ENCODE measurements around the gene PCSK4.
"Not testable (repeated sequence)": the region's sequence is repeated elsewhere in the genome, so short reads cannot be mapped to it uniquely, and the experiment has no call there.

PCSK4 gene

DNA sequence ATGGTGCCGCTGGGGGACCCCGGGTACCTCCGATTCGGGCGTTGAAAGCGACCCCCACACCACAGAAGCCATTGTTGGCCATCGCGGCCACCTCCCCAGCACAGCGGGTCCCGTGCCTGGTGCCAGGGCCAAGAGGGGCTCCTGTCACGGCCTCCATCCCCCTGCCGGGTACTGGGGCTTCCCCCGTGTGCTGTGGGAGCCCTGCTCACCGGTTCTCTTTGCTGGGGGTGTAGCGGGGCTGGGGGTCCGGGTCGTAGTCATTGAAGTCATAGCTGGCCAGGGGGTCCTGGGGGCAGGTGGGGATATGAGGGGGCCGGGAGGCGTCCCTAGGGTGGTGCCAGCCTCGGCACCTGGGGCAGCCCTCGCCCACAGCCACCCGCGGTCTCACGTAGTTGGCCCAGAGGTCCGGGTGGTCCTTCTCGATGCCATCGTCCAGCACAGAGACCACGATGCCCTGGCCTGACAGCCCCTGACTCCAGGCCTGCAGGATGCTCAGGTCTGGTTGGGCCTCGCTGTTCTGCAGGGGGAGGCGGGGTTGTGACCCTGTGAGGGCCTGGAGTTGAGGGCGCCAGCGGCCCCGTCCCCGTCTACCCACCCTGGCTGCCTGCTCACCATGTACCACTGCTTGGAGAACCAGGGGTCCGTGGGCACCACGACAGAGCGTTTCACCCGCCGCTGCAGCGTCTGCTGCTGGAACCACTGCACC is 2.4 kb downstream of the PCSK4 start:
- no peak for DNase-seq (ENCODE audit: low read depth, low spot score)

DNA sequence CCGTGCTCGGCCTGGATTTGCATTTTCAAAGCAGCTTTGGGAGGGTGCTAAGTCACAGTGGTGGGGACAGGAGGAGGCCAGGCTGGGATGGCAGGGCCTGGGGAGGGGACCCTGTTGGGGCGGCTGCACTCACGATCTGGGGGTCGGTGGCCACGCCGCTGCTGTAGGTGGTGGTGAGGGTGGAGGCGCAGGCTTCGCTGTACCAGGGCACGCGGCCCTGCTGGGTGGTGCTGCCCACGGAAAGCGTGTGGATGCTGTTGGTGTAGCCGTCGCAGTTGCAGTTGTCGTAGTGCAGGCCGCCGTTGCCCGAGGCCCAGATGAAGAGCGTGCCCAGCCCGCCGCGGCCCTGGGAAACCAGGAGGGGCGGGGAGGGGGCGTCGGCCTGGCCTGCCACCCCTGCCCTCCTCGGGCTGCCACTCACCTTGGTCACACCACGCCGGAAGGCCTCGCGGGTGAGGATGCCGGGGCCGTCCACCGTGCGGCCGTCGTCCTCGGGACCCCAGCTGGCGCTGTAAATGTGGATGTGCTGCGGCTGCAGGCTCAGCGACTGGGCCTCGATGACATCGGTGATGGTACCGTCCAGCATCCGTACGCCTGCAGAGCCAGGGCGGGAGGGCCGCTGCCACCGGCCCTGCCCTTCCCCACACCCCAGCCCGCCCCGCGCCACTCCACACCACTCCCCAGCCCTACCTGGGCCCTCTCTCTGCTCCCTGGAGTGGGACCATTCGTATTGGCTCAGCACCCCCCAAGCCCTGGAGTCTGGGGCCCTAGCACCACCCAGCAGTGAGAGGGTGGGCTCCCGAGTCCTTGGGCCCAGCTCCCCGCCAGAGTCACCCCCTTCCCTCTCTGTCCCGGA is 3.2 kb downstream of the PCSK4 start:
- DNase-seq (ENCODE audit: low read depth, low spot score), result no peak

DNA sequence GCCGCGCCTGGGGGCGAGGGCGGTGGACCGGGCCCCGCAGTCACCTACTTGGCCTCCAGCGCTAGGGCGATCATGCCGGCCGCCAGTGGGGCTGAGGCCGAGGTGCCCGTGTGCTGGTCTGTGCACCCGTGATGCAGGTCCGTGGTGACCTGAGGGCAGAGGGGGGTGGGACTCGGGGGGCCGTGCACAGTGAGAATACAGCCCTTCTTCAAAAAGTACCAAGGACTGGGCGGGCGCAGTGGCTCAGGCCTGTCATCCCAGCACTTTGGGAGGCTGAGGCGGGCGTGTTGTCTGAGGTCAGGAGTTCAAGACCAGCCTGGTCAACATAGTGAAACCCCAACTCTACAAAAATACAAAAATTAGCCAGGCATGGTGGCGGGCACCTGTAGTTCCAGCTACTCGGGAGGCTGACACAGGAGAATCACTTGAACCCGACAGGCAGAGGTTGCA is 6.1 kb downstream of the PCSK4 start:
- DNase-seq (ENCODE audit: low read depth, low spot score), result no peak

DNA sequence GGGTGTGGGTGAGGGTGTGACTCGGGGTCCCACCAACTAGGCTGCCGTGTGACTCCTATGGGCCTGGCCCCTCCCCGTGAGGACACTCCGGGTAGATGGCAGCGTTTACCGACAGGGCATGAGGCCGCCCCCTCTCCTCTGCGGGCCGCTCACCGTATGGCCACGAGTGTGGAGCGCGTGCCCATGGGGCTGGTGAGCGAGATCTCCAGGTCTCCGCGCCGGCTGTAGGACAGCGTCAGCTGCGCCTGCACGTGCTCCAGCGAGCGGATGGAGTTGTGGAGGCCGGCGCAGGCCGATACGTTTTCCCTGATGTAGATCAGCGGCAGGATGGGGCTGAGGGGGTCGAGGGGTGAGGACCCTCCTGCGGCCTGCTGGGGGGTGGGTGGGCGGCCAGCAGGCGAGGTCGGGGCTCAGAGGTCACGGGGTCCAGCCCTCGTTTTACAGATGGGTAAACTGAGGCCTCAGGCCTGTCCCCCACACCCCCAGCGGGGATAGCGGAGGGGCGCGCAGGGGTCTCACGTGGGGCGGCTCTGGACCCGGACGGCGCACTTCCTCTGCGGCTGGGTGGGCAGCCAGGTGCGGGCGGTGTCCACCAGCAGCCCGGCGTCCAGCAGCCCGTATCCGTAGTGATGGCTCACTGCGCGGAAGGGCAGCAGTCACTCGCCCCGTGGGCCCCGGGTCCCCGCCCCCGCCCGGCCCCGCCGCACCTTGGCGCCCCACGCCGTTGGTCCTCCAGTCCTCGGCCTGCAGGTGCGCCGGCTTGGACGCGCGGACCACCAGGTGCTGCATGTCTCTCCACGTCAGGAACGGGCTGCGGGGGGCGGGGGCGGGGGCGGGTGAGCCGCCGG is 6.8 kb downstream of the PCSK4 start:
- DNase-seq (ENCODE audit: low read depth, low spot score), result no peak

DNA sequence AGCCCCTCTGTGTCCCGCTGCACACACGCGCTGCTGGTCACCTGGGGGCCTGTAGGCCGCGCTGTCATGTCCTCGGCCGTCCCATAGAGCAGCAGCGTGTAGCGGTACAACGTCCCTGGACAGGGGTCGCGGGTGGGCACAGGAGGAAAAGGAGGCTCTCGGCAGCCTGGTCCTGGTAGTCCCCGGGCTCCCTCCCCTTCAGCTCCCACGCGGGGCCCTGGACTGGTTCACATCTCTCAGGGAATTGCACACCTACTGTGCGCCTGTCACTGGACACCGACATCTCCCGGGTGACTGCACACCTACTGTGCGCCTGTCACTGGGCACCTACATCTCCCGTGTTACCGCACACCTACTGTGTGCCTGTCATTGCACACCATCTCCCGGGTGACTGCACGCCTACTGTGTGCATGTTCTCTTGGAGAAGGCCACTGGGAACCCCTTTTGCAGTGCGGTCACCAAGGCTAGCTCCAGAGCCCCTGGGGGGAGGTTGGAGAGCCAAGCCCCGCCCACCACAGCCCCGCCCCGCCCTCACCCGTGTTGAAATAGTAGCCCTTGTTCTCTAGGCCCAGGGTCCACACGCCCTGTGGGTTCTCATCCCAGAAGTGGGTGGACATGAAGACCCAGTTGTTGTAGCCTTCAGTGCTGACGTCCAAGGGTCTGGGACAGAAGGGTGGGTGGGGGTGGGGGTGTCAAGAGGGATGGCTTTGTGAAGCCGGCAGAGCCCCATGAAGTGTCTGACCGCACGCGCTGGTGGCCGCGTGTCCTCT is 7.6 kb downstream of the PCSK4 start:
- DNase-seq (ENCODE audit: low read depth, low spot score), result no peak

DNA sequence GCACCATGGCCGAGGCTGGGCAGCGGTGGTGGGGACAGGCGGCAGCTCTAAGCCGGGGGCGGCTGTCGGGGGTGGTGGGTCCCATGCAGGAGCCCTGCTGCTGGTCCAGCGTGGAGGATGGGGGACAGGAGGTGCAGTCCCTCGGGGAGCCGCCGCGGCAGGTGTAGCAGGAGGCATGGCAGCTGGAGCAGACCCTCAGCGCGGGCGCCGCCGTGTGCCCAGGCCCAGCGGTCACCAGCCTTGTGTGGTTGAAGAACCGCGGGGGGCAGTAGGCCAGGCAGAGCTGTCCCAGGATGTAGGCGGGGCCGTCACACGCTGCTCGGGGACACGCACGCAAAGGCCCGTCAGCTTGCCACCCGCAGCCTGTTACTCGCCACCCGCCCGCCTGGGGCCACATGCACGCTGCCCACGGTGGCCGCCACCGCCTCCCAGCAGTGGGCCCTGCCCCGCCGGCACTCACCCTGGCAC is 8.2 kb downstream of the PCSK4 start:
- no peak for DNase-seq (ENCODE audit: low read depth, low spot score)

DNA sequence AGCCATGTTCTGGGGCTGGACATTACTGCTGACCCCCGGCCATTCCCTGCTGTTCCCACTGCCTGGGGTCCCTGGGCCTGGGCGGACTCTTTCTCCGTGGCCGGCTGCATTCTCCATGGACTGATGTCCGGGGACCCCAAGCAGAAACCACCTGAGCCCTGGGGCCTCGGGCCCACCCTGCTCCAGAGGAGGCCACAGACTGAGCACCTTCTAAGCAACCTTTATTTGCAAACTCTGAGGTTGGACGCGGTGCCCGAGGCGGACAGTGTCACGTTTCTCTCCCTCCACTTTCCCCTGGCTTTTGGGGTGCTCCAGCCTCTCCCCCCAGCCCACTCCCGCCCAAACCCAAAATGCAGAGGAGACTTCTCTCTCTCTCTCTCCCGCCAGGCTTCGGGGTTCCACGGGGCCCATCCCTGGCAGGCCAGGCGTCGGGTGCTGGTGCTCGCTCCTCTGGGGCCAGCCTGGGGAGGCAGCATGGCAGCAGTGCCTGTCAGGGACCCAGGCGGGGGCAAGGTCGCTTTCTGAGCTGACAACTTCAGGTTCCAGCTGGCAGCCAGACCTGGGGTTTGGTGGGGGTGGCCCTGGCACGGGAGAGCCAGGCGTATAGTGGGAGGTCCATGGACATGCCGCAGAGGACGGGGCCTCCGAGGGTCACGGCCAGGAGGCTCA is 8.8 kb downstream of the PCSK4 start:
- no peak for DNase-seq (ENCODE audit: low read depth, low spot score)

DNA sequence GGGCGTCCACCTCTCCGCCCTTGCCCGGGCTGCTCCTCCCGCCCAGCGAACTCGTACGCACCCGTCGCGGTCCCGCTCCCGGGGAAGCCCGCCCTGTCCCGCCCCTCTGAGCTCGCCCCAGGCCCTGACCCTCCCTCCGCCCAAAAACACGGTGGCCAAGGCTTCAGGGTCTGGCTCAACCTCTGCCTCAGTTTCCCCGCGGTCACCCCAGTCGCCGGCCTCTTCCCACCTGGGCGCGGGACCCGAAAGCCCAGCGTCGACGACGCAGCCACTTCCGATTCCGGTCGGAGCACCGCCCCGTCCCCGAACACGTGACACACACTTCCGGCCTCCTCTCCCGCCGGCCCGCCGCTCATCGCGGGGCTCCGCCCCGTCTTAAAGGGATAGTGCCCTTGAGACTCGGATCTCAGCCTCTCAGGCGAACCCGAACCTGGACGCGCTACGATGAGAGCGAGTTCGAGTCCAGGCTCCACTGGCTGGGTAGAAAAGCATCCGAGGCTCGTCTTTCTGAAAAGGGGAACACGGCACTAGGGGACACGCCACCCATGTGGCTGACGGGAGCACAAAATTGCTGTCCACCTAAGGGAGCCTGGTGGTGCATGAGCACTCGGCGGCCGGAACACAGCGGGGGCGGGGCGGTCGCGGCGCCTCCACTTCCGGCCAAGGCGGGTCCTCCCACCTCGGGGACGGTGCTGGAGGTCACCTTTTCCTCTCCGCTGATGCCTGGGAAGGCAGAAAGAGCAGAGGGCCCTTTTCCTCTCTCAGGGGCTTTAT is 11.0 kb downstream of the PCSK4 start, which contains the start of gene C19orf25:
Gene C19orf25, minus strand, starts transcription at position 282 of the 774 bp plus-strand sequence. CDS start 312 bp downstream, outside the sequence.
- DNase-seq (ENCODE audit: low read depth, low spot score), result peak; percentile 75

DNA sequence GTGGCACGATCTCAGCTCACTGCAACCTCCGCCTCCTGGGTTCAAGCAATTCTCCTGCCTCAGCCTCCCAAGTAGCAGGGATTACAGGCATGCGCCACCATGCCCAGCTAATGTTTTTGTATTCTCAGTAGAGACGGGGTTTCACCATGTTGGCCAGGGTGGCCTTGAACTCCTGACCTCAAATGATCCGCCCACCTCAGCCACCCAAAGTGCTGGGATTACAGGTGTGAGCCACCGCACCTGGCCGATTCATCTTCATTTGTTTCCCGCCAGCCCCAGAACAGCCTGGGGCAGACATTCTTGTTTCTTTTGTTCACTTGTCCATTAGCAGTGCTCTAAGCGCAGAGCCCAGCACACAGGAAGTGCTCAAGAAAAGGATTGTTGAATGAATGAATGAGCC is 13.1 kb downstream of the PCSK4 start:
- not testable (repeated sequence) for DNase-seq (ENCODE audit: low read depth, low spot score)

DNA sequence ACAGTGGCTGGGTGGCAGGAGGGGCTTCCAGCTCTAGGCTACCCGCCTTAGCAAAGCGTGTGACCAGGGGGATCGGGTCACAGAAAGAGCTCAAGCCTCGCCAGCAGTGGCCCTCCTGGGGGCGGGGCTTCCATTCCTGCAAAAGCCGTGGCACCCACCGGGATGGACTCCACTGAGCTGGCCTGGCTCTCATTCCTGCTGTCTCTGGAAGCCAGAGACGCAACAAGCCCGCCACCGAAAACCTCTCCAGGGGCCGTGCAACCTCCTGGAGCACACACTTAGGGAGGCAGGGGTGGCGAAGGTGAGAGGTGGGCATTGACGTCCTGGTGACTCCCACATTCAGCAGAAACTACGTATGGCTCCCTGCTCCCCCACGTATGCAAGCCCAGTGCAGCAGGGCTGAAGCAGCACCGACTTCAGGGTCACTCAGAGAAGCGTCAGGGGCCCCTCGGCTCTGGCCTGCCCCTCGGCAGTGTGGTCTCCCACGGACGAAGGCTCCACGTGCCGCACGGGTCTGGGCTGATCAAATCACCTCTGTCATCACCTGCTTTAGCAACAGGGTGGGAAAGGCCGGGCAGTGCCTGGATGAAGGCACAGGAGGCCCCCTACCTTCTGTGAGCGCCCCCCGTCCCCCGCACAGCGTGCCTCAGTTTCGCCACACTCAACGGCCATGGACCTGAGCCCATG is 14.3 kb downstream of the PCSK4 start:
- DNase-seq (ENCODE audit: low read depth, low spot score), result no peak

DNA sequence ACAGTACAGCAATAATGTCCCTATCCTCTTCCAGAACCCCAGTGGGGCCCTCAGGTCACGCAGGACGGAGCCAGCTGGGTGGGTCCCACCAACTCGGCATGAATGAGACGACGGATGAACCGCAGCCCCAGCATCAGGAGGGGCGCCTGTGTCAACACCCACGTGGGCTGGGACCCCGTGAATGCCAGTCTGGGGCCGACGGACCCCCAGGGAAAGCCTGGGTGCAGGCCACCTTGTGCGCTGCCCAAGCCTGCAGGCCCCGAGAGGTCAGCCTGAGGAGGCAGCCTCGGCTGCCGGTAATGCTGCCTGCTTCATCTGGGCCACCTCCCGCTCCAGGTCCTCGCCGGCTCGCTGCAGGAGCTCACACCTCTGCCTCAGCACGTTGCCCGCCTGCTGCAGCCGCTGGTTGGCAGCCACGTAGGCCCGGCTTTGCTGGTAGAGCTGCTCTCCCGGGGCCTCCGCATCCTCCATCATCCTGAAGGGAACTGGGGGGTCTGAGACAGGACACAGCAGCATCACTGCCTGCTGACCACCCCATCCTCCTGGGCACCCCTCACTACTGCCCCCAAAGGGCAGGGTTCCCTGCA is 15.3 kb downstream of the PCSK4 start:
- no peak for DNase-seq (ENCODE audit: low read depth, low spot score)

DNA sequence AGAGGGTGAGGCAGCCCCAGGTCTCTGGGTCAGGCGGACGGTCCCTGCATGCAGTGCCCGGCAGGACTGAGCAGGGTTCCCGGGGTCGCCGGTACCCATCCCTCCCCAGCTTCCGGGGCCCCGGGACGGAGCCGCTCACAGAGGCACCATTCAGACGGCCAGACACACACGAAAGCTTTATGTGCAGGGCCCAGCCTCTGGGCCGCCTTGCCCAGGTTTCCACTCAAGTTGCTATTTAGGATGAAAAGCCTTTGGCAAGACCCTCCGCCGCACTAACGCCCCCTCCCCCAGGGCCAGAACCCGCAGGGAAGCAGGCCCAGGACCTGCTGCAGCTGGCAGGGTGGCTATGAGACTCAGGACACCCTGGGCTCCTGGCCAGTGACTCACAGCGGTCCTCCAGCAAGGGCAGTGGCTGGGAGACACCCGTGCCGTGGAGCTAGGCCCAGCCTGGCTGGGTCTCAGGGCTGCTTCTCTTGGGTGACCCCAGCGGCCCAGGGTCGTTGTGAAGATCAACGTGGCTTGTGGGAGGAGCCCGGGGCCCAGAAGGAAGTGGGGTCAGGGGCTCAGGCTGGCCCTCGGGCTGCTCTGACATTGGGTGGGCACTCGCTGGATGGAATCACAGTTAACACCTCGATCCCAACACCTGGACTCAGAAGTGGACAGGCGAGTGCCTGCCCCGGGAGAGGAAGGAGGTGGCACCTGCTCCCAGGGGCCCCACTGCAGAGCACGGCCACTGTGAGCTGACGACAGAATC is 16.0 kb downstream of the PCSK4 start:
- no peak for DNase-seq (ENCODE audit: low read depth, low spot score)

DNA sequence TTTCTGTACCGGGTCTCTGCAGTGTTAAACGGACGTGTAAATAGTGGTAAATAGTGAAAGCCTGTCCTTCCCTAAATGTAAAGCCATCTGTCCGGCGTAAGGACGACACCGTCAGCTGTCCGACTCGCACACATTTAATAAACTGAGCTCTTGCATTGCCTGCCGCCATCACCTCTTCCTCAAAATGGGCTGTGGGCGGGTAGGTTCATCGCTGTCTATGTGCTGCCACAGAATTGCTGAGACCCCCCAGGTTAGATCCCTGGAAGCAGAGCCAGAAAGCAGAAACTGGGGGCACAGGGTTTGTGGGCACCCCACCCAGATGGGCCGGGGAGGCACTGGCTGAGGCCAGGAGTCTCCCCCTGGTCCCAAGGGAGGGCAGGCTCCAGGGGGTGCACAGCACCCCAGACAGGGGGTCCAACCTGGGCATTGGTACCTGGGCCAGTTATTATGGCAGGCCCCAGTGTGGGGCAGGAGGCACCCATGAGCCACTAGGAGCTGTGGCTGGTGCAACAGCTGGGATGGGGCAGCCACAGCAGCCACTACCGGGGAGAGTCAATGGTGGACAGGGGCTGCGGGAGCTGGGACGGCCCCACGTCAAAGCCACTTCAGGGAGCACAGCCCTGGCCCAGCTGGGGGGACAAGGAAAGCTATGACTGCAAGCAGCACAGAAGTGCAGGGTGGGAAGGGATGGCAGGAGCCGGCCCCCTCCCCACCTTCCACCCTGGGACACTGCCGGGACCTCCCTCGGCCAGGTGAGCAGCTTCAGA is 16.9 kb downstream of the PCSK4 start:
- DNase-seq (ENCODE audit: low read depth, low spot score), result no peak

DNA sequence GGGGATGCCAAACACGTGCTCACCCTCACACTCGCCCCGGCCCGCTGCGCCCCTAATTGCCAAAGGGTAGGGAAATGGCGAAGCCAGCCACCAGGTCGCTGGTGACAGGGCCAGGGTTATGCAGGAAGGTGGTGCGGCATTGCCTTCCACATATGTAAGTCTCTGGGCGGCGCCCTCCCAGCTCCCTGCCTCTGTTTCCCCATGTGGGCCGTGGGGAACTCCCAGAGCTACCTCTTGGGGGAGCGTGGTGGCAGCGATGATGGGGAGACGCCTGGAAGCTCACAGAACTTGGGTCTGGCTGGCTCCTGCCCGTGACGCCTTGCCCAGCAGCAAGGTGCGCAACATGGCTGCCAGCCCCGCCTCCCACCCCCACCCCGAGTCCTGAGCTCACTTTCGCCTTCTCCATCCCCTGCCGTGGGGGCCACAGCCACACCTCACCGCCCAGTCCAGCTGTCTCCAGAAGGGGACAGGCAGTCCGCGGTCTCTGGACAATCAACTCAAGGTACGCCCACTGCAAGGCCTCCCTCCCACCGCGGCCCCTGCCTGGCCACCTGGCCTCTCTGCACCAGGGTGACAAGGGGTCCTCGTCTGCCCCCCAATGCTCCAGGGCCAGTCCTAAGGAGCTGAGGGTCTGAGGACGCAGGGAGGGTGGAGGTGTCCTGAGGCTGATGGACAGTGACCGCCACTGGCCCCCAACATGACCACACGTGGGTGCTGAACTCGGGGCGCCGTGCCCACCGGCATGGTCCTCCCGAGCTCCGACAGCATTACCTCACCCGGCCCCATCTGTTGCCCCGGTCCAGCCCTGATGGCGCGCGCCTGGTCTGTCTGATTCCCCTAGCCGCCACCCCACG is 17.7 kb downstream of the PCSK4 start:
- DNase-seq (ENCODE audit: low read depth, low spot score), result no peak

DNA sequence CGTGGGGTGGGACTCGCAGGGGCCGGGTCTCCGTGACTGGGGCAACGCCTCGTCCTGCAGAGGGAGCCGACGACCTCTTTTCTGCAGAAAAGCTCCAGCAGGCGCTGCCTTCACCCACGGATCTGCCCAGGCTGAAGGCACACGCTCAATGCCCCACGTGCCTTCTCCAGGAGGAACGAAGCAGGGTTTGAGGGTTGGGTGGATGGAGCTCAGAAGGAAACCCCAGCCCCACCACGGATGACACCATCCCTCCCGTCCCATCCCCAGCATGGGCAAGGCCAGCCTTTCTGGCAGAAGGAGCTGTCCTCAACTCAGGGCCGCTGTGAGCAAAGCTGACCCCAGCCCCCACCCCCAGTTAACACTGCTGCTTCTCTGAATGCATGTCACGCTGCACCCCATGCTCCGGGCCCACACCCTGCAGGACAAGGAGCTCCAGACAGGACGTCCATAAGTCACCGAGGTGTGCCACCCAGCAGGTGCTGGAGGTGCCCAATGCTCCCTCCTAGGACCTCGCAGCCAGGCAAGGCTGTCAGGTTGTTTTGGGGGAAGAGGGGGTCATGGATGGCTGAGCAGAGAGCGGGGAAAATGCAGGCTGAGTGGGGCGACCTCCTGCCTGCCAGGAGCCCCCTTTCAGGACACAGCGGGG is 18.5 kb downstream of the PCSK4 start:
- DNase-seq (ENCODE audit: low read depth, low spot score), result no peak

DNA sequence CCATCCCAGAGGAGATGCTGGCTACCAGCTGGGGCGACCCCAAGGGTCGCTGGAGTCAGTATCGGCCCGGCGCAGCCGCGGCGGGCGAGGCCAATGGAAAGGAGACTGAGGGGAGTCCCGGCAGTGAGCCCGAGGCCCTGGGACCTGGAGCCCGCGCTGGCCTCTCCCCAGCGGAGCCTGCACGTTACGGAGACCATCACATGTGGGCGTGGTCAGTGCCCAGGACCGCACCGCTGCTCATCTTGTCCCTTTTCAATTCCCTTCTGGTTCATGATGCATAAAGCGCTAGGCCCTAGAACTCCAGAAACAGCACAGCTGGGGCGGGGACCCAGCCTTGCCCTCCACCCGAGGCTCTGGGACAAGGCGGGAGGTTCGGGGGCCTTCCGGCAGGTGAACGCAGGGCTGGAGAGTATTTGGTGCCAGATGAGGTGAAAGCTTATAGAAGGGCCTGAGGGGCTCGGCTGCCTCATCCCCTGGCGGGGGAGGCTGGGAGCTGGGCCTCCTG is 19.1 kb downstream of the PCSK4 start:
- no peak for DNase-seq (ENCODE audit: low read depth, low spot score)

Data from smooth muscle cell of the brain vasculature (primary cell).